Stimulated activated CD8-positive, alpha-beta memory T cell treated with anti-CD3 and anti-CD28 coated beads, Interleukin-15, amount 100 ng/mL, for 48 hours (primary cell): ENCODE data around the gene LDAH.

Experiments
- DNase-seq, 2 donors: peaks; one replicate each; pipeline ENCODE4 v3.0.0-alpha.2; 2020; ENCODE audit warnings: low read depth in 2 of 2

Gene LDAH

DNA sequence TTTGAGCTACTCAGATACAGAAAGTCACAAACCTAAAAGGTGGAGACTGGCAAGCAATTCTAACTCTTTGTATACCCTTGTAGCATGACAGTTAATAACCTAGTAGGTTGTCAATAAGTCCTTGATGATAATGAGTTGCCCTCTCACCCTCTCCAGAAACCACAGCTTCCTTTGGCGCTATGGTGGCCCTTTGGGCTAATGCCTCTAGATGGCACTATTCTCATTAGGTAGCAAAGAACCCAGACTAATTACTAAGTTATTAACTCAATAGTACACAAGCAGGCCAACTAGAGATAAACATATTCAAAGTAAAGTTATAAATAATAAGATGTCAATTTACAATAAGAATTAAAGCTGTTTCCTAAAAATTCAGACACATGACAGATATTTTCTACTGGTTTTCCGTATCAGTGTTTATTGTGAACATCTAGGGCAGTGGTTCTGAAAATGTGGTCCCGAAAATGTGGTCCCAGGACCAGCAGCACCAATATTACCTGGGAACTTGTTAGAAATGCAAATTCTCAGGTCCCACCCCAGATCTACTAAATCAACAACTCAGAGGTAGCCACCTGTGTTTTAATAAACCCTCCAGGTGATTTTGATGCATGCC is 41.1 kb downstream of the LDAH start:
- no peak for DNase-seq

DNA sequence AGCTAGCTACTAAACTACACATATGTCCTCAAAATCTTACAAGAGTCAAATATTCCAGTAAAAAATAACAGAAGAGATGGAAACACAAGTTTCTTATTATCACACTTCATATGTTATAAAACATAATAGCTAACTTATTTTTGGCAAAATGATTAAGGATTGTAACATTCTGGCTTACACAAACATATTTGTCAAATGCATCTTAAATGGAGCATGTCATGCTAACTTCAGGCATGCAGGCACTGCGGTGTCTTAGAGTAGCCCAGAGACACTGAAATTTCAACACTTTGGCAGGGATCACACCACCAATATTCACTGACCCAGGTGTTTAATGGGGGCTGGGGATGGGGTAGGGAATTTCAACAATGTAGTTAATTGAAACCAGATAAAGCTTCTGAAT is 51.6 kb downstream of the LDAH start:
- DNase-seq, result no peak

DNA sequence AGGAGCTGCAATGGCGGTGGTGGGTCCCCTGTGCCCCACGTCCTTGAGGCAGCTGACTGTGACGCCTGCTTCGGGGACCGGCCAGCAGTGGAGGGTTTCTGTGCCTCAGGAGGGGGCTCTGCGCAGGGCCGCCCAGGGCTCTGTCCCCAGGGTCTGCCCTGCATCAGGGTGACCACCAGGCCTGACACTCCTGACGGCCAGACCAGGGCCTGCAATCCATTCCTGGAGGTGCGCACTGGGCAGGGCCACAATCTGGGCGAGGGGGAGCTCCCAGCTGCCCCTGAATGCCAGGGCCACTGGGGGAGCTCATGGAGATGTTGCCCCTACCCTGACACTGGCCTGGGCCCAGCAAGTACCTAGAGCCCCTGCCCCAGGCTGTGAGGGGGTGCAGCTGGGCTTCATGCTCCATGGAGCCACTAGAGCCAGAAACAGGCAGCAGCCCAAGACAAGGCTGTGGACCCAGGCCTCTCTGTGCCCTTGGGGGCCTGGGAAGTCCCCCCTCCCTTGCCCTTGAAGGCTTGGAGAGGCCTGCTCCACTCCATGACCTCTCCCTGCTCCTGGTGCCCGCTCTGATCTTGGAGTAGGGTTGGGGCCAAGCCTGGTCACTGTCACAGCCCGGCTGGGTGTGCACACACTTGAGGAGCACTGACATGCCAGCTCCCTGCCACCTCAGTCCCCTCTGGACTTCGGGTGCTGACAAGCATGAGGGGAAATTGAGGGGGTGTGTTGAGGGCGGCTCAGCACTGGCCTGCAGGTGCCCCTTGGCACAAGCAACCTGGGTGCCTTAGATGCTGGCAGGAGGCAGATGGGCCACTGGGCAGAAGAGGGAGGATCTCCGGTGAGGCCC is 55.9 kb downstream of the LDAH start:
- DNase-seq, result no peak

DNA sequence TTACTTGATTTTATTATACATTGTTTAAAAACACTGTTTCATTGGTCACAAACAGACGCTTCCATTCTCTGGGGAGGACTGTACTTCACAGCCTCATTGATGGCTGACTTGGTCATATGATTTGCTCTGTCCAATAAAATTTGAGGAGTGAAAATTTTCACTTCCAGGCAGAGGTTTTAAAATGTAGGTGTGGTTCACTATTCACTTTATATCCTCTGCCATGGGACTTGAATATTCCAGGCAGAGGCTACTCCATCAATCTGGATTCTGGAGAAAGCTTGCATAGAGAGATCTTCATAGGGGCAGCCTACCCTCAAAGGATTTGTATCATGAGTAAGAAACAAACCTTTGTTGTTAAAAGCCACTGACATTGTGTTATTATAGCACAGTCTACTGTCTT is 56.7 kb downstream of the LDAH start:
- no peak for DNase-seq

DNA sequence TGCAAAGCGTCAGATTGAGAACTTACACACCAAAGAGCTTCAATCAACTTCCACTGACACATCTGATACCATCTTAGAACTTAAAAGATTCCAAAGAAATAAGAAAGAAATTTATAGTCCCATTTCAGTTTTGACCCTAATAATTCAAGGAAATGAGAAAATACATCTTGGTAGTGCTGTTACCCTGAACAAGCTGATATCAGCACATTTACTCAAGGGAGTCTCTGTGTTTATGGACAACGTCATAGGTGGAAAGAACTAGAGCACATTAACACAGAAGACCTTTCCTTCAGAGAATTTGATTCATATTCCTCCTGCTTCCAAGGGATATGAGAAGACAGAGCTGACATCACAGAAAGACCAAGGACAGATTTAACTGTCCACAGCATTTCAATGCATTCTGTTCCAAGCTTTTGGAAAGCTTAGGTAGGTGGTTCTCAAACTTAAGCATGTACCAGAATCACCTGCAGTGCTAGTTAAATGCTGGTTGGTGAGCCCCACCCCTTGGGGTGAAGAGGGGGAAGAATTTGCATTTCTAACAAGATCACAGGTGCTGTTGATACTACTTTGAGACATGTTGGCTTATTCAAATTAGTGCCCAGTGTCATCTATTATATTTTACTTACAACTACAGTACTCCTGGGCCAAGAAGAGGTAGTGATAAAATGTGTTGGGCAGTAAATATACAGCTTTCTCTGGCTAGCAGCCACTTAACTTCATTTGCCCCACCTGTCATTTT is 59.8 kb downstream of the LDAH start:
- no peak for DNase-seq

DNA sequence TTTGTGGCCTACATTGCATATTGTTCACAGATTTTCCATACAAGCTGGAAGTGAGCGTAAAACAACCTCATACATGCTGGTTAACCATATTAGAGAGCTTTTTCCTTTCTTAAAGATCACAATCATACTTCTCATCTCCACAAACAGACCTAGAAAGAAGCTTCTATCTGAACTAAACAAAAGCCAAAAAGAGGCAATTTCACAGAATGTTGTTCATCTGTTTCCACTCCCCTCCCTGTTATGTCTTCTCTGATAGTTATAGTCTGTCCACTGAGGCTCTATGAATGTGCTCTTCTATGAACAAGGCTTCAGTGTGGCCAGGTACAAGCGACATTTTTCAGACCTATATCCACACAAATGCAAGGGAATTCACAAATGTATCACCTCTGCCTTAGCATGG is 63.4 kb downstream of the LDAH start:
- DNase-seq, result no peak

DNA sequence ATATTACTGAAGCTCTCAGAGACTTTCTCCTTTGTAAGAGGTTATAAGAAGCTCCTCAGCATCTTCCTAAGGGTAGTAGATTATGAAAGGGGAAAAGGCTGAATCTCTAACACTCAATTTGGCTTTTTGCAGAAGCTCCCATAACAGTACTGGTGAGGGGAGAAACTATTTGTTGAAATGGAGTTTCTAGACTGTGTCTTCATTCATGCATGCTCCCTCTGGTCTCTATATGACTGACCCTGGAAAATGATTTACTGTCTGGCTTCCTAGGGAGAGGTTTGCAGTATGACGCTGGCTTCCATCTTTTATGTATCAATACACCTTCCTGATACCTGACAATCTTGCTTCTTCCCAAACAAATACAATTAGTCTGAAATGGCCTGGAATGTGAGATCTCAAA is 63.9 kb downstream of the LDAH start:
- no peak for DNase-seq

DNA sequence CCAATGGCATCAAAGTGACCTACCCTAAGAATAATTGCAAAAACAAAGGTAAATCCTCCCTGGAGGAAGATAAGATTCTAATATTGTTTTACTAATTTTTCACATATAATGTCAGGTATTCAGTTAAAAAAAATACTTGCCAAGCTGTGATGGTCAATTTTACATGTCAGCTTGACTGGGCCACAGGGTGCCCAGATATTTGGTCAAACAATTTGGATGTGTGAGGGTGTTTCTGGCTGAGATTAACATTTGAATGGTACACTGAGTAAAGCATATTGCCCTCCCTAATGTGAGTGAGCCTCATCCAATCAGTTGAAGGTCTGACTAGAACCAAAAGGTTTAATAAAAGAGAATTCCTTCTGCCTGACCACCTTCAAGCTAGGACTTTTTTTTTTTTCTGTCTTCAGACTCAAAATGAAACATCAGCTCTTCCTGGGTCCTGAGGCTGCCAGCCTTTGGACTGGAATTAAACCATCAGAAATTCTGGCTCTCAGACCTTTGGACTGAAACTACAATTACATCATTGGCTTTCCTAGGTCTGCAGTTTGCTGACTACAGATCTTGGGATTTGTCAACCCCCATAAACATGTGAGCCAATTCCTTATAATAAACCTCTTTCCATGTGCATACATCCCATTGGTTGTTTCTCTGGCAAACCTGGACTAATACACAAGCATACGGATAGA is 65.4 kb downstream of the LDAH start:
- DNase-seq, result no peak

DNA sequence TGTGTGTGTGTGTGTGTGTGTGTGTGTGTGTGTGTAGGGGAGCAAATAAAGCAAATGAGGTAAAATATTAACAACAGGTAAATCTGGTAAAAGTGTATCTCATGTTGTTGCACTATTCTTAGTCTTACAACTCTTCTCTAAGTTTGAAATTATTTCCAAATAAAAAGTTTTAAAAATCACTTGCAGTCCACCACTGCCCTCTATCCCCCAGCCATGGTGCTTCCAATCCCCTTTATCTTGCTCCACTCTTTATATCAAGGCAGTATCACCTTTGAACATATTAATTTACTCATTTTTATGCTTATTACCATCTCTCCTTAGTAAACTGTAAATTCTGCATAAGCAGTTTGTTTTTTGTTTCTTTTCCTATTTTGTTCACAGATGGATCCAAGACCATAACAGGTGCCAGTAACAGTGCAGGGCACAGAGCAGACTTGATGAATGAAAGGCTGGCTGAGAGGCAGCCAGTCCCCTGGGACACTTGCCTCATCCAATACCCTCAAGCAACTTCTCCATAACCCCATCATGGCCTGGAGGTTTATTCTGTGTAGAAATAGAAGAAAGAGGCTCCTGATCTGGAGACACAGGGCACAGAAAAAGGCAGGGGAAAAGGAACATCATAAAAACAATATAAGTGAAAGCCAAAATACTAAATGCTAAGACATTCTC is 67.6 kb downstream of the LDAH start:
- no peak for DNase-seq

DNA sequence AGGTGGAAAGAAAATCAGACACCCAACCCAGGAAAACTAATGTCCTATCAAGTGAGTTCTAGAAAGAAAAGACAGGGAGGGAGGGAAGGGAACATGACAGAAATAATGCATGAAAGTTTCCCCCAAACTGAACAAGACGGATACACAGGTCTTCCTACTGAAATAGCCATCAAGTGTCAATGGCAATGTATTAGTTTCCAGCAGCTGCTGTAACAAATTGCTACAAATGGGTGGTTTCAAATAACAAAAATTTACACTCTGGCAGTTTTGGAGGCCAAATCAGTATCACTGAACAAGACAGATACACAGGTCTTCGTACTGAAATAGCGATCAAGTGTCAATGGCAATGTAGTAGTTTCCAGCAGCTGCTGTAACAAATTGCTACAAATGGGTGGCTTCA is 70.6 kb downstream of the LDAH start:
- DNase-seq, result no peak

DNA sequence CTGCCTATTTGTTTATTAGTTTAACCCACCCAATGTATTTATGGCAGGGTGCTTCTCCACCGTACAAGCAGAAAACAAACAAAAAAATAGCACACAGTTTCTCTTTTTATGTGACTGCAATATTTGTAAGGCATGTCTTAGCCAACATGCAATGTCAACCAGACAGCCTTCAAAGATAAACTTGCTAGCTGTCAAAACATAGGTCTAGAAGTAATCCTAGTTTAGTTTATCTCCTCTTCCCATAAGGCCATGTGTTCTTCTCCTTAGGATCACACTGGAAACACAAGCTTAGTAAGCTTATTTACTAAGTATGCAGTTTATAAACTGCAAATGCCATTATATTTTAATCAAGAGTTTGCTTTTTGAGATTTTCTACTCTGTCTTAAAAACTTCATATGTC is 75.6 kb downstream of the LDAH start:
- DNase-seq, result no peak

DNA sequence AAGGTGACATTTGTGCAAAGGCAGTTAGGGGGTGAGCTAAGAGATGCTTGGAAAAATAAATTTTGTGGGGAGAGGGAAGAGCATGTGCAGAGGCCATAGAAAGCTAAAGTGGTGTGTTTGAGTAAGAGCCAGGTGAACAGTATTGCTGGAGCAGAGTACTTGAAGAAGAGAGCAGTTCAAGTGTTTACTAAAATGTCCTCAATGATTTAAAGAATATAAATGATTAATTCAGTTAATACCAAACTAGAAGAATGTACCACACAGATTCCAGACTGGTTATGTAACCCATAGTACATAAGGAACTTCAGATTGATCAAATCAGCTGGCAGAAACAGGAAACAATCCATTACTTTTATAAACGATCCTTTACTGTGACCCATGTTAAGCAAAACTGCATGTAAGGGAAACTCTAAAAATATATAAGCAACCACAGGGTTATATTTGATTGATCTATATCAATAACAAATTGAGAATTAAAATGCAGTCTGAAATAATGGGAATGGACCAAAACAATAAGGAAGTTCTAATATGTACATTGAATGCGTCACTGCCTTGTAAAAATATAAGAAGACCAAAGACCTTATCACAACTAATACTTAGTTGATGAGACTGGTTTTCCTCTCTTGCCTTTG is 76.9 kb downstream of the LDAH start:
- DNase-seq, result no peak

DNA sequence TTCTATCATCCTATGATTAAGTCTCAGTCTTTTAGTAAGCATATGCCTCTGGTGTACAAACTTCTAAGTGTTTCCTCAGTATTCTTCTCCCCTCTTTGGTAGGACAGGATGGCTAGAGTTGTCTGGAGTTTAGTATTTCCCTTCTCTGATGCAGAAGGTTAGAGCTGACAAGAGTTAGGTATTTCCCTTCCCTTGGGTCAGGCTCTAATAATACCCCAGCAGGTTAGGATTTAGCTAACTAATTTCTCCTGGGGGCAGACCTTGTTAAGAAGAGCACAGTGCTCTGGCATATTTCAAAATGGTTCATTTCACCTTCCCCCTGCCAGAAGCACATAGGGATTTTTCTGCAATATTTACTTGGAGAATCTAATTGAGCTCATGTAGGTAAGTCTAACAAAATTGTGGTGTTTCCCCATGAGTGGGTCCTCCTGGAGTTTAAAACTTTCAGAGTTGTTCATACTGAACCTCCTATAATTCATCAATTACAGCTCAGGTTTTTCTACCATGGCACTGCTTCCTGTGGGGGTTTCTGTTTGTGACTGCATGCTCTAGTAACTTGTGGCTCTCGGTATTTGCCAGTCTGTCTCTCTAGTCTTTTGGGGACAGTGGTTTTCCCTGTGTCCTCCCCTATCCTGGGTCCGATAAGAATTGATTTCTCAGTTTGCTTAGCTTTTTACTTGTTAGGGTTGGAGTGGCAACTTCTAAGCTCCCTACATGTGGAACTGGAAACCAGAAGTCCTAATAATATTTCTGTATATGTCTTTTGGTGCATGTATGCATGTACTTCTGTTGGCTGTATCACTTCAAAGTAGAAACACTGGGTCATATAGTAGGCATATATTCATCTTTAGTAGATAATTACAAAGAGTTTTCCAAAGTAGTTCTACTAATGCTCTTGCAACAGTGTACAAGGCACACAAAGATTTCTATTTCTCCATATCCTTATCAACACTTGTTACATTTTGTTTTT is 78.2 kb downstream of the LDAH start:
- DNase-seq, result no peak

DNA sequence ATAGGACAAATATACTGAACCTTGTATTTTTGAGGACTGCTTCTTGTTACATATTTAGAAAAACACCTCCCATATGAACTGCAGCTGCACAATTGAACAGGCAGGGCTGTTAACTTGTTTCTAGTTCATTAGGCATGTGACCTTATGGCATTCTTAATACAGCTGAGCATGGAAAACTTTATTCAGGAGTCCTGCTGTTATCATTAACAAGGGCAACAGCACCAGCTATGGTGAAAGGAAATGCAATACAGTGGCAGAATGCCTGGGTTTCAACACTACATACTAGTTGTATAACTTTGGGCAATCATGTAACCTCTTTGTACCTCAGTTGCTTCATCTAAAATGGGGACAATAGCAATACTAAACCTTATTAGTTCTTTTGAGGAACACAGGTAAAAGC is 84.1 kb downstream of the LDAH start:
- no peak for DNase-seq

DNA sequence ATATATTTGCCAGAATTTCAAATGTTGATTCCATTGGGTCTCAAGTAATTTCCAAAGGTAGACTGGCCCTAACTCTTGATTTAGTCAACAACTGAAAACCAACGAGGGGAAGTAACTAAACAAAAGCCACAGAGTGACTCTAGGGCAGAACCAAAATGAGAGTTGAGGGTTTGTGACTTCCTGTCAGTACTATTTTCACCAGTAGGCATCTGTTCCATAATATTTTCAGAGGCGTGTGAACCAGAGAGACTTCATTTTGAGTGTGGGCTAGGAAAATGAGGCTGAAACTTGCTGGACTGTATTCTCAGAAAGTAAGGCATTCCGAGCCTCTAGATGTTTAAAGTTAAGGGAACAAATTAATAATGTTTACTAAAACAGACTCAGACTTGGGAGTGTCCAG is 85.4 kb downstream of the LDAH start:
- no peak for DNase-seq

DNA sequence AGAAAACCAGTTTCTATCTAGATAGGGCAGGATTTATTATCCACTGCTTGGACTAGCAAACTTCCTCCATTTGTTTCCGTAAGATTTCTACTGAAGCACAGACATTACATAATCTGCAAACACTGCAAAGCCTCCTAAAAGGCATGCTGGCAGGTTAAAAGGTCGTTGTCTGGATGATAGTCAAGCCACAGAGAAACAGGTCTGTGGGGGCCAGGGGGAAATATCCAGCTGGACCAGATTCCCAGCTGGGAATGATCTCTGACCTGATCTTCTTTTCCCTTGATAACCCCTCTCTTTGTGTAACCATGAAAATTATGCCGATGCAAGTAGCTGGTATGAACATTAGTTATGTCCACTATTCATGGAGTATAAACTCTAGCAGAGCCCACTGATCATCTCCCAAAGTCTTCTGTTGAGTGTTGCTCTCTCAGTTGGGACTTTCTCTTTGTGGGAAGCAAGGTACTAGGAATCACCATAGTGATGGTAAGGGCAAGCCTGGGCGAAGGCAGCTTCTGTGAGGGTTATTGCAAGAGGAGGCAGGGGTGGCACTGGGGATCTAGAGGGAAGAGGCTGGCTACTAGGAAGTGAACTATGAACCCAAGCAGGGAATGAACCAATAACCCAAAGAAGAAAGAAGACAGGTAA is 94.7 kb downstream of the LDAH start:
- no peak for DNase-seq

DNA sequence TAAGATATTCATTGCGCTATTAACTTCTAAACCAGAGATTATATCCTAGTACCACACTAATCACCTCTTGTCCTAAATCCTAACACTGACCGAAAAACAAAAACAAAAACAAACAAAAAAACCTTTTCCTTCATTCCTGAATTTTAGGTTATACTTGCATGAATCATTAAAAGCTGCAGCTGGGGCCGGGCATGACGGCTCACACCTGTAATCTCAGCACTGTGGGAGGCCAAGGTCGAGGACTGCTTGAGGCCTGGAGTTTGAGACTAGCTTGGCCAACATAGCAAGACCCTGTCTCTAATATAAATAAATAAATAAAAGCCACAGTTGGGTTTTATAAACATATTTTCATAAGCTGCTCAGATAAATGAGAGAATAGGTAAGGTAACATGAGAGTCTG is 96.0 kb downstream of the LDAH start:
- no peak for DNase-seq

DNA sequence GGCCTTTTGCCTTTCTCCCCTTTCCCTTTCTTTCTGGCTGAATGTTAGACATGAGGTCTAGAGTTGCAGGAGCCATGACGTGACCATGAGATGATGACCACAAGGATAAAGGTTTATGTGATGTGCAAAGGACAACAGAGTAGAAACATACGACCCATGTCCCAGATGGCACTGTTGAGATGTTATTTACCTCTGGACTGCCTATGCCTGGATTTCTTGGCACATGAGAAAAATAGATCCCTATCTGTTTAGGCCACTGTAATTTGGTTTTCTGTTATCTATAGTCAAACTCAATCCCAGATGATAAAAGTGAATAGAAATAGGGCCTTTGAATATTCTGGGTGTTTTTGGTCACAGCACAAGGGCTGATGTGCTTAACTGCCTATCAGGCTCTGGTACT is 97.1 kb downstream of the LDAH start:
- DNase-seq, result no peak

DNA sequence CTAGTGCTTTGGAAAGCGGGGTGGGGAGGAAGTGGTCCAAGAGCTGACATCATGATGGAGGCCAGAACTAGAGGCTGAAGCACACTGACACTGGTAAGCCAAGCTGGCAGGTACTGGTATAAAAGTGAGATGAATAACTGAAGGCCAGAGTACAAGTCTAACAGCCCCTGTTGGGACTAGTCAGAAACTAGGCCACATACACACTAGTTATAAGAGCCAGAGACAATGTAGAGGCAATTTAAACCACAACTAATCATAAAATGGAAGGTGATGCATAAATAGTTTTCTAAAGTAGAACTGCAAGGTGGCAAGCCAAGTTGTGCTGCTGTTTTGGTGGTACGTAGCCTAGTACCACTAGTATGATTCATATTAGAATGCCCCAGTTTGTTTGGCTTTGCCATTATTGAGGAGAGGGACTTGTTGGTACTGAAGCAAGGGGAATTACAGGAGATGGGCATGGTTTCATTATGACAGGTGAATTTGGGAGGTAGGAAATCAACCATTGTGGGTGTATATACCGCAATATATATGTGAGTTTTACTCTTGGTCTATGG is 98.3 kb downstream of the LDAH start:
- no peak for DNase-seq
